Measurements from ENCODE around the gene SLC8A3. TPM values are rescaled to one million over a fixed set of nuclear protein-coding genes. Genes with fewer than 3 reads are reported as not detected.

SLC8A3 gene
- total and polyA plus RNA-seq, 9 of the 15 experiments (the other 6 are each of a cell fraction or from before 2014, with no cell fraction given) = not detected

DNA sequence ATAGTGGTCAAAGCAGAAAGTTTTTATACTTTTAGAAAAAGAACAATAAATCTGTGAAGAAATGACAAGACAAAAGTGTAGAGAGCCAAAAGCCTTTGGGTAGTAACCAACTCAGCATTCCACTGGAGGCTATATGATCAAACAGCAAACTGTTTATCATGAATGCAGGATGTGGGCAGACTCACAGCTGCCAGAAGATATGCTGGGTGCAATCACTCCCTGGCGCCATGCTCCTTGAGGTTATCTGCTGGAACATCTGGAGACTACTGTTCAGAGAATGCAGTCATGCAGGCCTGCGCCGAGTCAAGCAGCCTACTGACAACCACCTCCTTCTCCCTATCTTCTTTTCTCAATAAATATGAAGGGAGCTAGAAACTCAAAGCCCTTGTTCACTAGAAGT lies 49.0 kb upstream of the SLC8A3 start (continued):
- TF ChIP-seq STAT6 (CRISPR knock-in tag; IDR thresholded peaks at IDR 0.05) (no peak), TBL1XR1 (IDR thresholded peaks at IDR 0.05; ENCODE audit: low read length in 2 of 2) (peak in 1 of 2 experiments; percentile 81; a peak in 3 of 4 replicates), ZNF830 (CRISPR knock-in tag; IDR thresholded peaks at IDR 0.05) (no peak), AFF4 (CRISPR knock-in tag; IDR thresholded peaks at IDR 0.05) (no peak), TSHZ1 (CRISPR knock-in tag; IDR thresholded peaks at IDR 0.05) (no peak), ZNF445 (CRISPR knock-in tag; IDR thresholded peaks at IDR 0.05; ENCODE audit: low read depth) (no peak), NR2C1 (IDR thresholded peaks at IDR 0.05) (no peak), NR2C1 (tag; IDR thresholded peaks at IDR 0.05) (peak; percentile 65; the same call in 1 of the 2 replicates), NR1H2 (CRISPR knock-in tag; IDR thresholded peaks at IDR 0.05) (no peak), CAMTA2 (CRISPR knock-in tag; conservative IDR thresholded peaks at IDR 0.05) (no peak), ZNF436 (CRISPR knock-in tag; IDR thresholded peaks at IDR 0.05) (no peak)
- TF ChIP-seq, protein P1, sequence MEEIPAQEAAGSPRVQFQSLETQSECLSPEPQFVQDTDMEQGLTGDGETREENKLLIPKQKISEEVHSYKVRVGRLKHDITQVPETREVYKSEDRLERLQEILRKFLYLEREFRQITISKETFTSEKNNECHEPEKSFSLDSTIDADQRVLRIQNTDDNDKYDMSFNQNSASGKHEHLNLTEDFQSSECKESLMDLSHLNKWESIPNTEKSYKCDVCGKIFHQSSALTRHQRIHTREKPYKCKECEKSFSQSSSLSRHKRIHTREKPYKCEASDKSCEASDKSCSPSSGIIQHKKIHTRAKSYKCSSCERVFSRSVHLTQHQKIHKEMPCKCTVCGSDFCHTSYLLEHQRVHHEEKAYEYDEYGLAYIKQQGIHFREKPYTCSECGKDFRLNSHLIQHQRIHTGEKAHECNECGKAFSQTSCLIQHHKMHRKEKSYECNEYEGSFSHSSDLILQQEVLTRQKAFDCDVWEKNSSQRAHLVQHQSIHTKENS (CRISPR knock-in tag; IDR thresholded peaks at IDR 0.05) = no peak
